Lower leg skin (tissue), 3 donors: Measurements from ENCODE around the gene ST6GALNAC3.

Source experiments
- POLR2A ChIP-seq, 2 donors: fragments of 450-650 bp; IDR thresholded peaks; one replicate each; pipeline ENCODE4 v1.6.1; 2016 to 2017; ENCODE audit warnings: antibody characterized with exemption in 2 of 2, mild to moderate bottlenecking in 1 of 2, moderate library complexity in 1 of 2
- TF ChIP-seq, protein P1 (sequence below), 3 donors: fragments of 450-650 bp; IDR thresholded peaks; one replicate each; pipeline ENCODE4 v1.5.1; 2016; ENCODE audit warnings: antibody characterized with exemption in 3 of 3, mild to moderate bottlenecking in 3 of 3, moderate library complexity in 2 of 3

DNA sequence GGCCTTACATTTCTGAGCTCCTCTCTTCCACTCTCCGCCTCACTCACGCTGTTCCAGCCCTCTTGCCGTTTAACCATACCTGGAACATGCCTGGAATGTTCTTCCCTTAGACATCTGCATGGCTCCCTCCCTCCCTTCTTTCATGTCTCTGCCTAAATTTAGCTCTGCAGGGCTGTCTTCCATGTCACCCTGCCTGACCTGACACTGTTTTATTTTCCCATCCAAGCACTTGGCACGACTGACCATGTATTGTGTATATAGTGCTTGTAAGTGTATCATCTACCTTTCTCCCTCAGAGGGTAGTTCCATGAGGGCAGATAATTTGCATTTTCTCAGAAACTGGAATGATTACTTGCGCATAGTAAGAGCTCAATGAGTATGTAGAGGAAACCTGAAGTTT is 47.3 kb downstream of the ST6GALNAC3 start:
- TF ChIP-seq, protein P1, sequence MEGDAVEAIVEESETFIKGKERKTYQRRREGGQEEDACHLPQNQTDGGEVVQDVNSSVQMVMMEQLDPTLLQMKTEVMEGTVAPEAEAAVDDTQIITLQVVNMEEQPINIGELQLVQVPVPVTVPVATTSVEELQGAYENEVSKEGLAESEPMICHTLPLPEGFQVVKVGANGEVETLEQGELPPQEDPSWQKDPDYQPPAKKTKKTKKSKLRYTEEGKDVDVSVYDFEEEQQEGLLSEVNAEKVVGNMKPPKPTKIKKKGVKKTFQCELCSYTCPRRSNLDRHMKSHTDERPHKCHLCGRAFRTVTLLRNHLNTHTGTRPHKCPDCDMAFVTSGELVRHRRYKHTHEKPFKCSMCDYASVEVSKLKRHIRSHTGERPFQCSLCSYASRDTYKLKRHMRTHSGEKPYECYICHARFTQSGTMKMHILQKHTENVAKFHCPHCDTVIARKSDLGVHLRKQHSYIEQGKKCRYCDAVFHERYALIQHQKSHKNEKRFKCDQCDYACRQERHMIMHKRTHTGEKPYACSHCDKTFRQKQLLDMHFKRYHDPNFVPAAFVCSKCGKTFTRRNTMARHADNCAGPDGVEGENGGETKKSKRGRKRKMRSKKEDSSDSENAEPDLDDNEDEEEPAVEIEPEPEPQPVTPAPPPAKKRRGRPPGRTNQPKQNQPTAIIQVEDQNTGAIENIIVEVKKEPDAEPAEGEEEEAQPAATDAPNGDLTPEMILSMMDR (IDR thresholded peaks at IDR 0.05) = no peak
- TF ChIP-seq POLR2A (IDR thresholded peaks at IDR 0.05) = no peak
